Left ventricle myocardium inferior (tissue), 1 donor: ENCODE data around the gene SH3PXD2A. TPM values are rescaled to one million over a fixed set of nuclear protein-coding genes. Genes with fewer than 3 reads are reported as not detected.
"Not testable (repeated sequence)": the region's sequence is repeated elsewhere in the genome, so short reads cannot be mapped to it uniquely, and the experiment has no call there.

Experiments used
- DNase-seq: peaks from one replicate; pipeline ENCODE4 v3.0.0-alpha.2; 2020
- H3K27ac ChIP-seq: fragments of 200-600 bp; replicated peaks from 2 replicates; pipeline ENCODE4 v1.8.0; 2021
- H3K27me3 ChIP-seq: fragments of 200-600 bp; 2 replicates; pipeline ENCODE4 v1.8.0; 2021; ENCODE audit warnings: low read depth
- H3K36me3 ChIP-seq: fragments of 200-600 bp; 2 replicates; pipeline ENCODE4 v1.8.0; 2021
- H3K4me1 ChIP-seq: fragments of 200-600 bp; 2 replicates; pipeline ENCODE4 v1.8.0; 2021
- H3K4me3 ChIP-seq: fragments of 200-600 bp; 2 replicates; pipeline ENCODE4 v1.8.0; 2021; ENCODE audit warnings: mild to moderate bottlenecking, moderate library complexity
- H3K9me3 ChIP-seq: fragments of 200-600 bp; replicated peaks from 2 replicates; pipeline ENCODE4 v1.8.0; 2021
- CTCF ChIP-seq: fragments of 200-600 bp; IDR thresholded peaks from 2 replicates; pipeline ENCODE4 v1.8.0; 2021; ENCODE audit warnings: antibody characterized with exemption, mild to moderate bottlenecking, borderline replicate concordance
- intact Hi-C: fragments of 100-400 bp; cut with micrococcal nuclease; formaldehyde crosslinking; loops from one replicate; pipeline ENCODE4 v1.11.0; 2022
- total RNA-seq: library from RNA; stranded (reverse); fragmentation: NEBNext Ultra II Directional; extraction: Animal tissue kit (Norgen Biotek cat#: 25700); gene quantifications from one replicate; pipeline ENCODE4 v1.2.1, GENCODE V29; 2021
- donor health status: DM: no; HTN: yes; CAD: no; lungs with severe emphysema.

The SH3PXD2A gene
- total RNA-seq, 1 donor from 2014 or later, result 34.4 TPM

GRCh38 chr10:103776878-103777591, 78.3 kb downstream of the SH3PXD2A start:
- peak overlapping the region; percentile 6 for H3K27ac ChIP-seq
- H3K4me3 ChIP-seq, result no peak overlapping the region
- no peak for TF ChIP-seq CTCF
- DNase-seq, result peak; percentile 64
- peaks cover 7% of the 10 kb centered on the region for H3K9me3 ChIP-seq
- no peaks in the 10 kb centered on the region for H3K27me3 ChIP-seq
- intact Hi-C loops, result no loop called here
- peaks cover 63% of the 10 kb centered on the region for H3K4me1 ChIP-seq
- no peaks in the 10 kb centered on the region for H3K36me3 ChIP-seq

GRCh38 chr10:103775776-103776175, 79.6 kb downstream of the SH3PXD2A start:
- intact Hi-C loops, result no loop called here
- H3K27me3 ChIP-seq, result no peaks in the 10 kb centered on the region
- H3K4me3 ChIP-seq, result no peak overlapping the region
- H3K36me3 ChIP-seq, result no peaks in the 10 kb centered on the region
- H3K9me3 ChIP-seq, result peaks cover 7% of the 10 kb centered on the region
- peaks cover 57% of the 10 kb centered on the region for H3K4me1 ChIP-seq
- no peak for TF ChIP-seq CTCF
- H3K27ac ChIP-seq, result no peak overlapping the region
- no peak for DNase-seq

DNA sequence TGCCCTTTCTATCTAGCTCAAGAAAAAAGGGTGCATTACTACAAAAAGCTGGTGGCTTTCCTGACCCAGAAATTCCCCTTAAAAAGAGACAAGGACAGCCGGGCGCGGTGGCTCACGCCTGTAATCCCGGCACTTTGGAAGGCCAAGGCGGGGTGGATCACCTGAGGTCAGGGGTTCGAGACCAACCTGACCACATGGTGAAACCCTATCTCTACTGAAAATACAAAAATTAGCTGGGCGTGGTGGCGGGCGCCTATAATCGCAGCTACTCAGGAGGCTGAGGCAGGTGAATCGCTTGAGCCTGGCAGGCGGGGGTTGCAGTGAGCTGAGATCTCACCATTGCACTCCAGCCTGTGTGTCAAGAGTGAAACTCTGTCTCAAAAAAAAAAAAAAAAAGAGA, 82.5 kb downstream of the SH3PXD2A start:
- DNase-seq, intact Hi-C loops, H3K9me3 ChIP-seq, H3K27me3 ChIP-seq, H3K36me3 ChIP-seq: not testable (repeated sequence)
- Histone ChIP-seq H3K4me3 (peak overlapping the region; percentile 49), H3K4me1 (peaks cover 37% of the 10 kb centered on the region), H3K27ac (peak overlapping the region; percentile 82)

GRCh38 chr10:103772096-103772845, 83.1 kb downstream of the SH3PXD2A start:
- DNase-seq, result peak; percentile 90
- Histone ChIP-seq H3K4me1 (peaks cover 37% of the 10 kb centered on the region), H3K4me3 (peak overlapping the region; percentile 49), H3K27ac (peak overlapping the region; percentile 82), H3K9me3 (peaks cover 7% of the 10 kb centered on the region), H3K27me3 (no peaks in the 10 kb centered on the region), H3K36me3 (no peaks in the 10 kb centered on the region)
- TF ChIP-seq CTCF, result no peak
- intact Hi-C loops, result no loop called here

DNA sequence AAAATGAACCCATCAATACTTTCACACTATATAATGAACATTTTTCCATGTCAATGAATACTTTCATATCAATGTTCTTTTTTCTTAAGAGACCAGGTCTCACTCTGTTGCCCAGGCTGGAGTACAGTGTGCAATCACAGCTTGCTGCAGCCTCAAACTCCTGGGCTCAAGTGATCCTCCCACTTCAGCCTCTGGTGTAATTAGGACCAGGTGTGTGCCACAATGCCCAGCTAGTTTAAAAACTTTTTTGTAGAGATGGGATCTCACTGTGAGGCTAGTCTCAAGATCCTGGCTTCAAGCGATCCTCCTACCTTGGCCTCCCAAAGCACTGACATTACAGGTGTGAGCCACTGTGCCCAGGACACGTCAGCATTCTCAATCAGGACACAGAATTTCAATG, 85.2 kb downstream of the SH3PXD2A start:
- no peak for DNase-seq
- no peaks in the 10 kb centered on the region for H3K27me3 ChIP-seq
- no peaks in the 10 kb centered on the region for H3K36me3 ChIP-seq
- peaks cover 7% of the 10 kb centered on the region for H3K9me3 ChIP-seq
- intact Hi-C loops, result no loop called here
- no peak overlapping the region for H3K4me3 ChIP-seq
- peaks cover 53% of the 10 kb centered on the region for H3K4me1 ChIP-seq
- no peak for TF ChIP-seq CTCF
- no peak overlapping the region for H3K27ac ChIP-seq

DNA sequence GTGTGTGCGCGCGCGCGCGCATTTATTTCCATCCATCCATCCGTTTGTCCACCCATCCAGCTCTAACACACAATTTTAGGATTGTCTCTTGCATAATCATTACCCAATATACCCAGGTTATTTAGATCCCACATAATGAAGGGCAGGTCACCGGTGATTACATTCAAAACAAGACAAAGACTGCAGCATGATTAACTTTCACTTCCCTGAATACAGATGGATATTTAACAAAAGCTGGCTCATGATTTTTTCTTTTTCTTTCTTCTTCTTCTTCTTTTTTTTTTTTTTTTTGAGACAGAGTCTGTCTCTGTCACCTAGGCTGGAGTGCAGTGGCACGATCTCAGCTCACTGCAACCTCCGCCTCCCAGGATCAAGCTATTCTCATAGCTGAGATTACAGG, 86.2 kb downstream of the SH3PXD2A start:
- TF ChIP-seq CTCF, result no peak
- intact Hi-C loops, result no loop called here
- Histone ChIP-seq H3K4me3 (no peak overlapping the region), H3K36me3 (no peaks in the 10 kb centered on the region), H3K27ac (no peak overlapping the region), H3K27me3 (no peaks in the 10 kb centered on the region), H3K9me3 (no peaks in the 10 kb centered on the region), H3K4me1 (peaks cover 61% of the 10 kb centered on the region)
- DNase-seq, result no peak
